GM06990 (cell line): ENCODE measurements around the gene PURA.

ENCODE experiments used
- DNase-seq: peaks from one replicate; pipeline ENCODE4 v3.0.0-alpha.2; 2011; ENCODE audit not compliant: insufficient read length; ENCODE audit errors: extremely low read depth
- H3K27me3 ChIP-seq: replicated peaks from 2 replicates; pipeline ENCODE4 v1.6.0; 2011; ENCODE audit warnings: low read length; ENCODE audit not compliant: control insufficient read depth, insufficient read depth
- H3K36me3 ChIP-seq: 2 replicates; pipeline ENCODE4 v1.5.1; 2011; ENCODE audit warnings: low read length; ENCODE audit not compliant: control insufficient read depth, insufficient read depth
- H3K4me3 ChIP-seq: replicated peaks from 2 replicates; pipeline ENCODE4 v1.5.1; 2011; ENCODE audit warnings: low read depth, mild to moderate bottlenecking, control low read depth, low read length
- CTCF ChIP-seq: IDR thresholded peaks from 2 replicates; pipeline ENCODE4 v1.5.1; 2011; ENCODE audit warnings: low read length, control low read depth, mild to moderate bottlenecking, inconsistent platforms; ENCODE audit not compliant: insufficient read depth, poor library complexity, severe bottlenecking

Gene PURA

GRCh38 chr5:140126315-140127012 lies 12.6 kb downstream of the PURA start:
- no peak for TF ChIP-seq CTCF
- H3K4me3 ChIP-seq: no peak overlapping the region

GRCh38 chr5:140128376-140128775 lies 14.5 kb downstream of the PURA start:
- Histone ChIP-seq H3K36me3 (no peaks in the 10 kb centered on the region), H3K4me3 (no peak overlapping the region), H3K27me3 (no peaks in the 10 kb centered on the region)
- TF ChIP-seq CTCF: no peak
- DNase-seq: no peak

More at GRCh38 chr5:140126315-140127012, 12.6 kb downstream of the PURA start:
- Histone ChIP-seq H3K27me3 (no peaks in the 10 kb centered on the region), H3K36me3 (no peaks in the 10 kb centered on the region)
- DNase-seq: no peak

- Histone ChIP-seq H3K36me3 (no peaks in the 10 kb centered on the region), H3K27me3 (no peaks in the 10 kb centered on the region), H3K4me3 (no peak overlapping the region)
- DNase-seq: no peak
- no peak for TF ChIP-seq CTCF
Measured at GRCh38 chr5:140130949-140131733, 17.2 kb downstream of the PURA start.

- H3K36me3 ChIP-seq: no peaks in the 10 kb centered on the region
- H3K27me3 ChIP-seq: no peaks in the 10 kb centered on the region
- TF ChIP-seq CTCF: no peak
- DNase-seq: no peak
- no peak overlapping the region for H3K4me3 ChIP-seq
Measured at GRCh38 chr5:140131967-140132409, 18.1 kb downstream of the PURA start.

GRCh38 chr5:140133514-140134167 lies 19.7 kb downstream of the PURA start:
- Histone ChIP-seq H3K27me3 (no peaks in the 10 kb centered on the region), H3K36me3 (no peaks in the 10 kb centered on the region), H3K4me3 (no peak overlapping the region)
- TF ChIP-seq CTCF: no peak
- no peak for DNase-seq
